Smooth muscle cell of the brain vasculature (primary cell): ENCODE data around the gene ABCB10.
"Not testable (repeated sequence)": the region's sequence is repeated elsewhere in the genome, so short reads cannot be mapped to it uniquely, and the experiment has no call there.

ENCODE experiments used
- DNase-seq: peaks from one replicate; pipeline ENCODE4 v3.0.0-alpha.2; 2012; ENCODE audit warnings: low read depth, low spot score

Gene ABCB10

GRCh38 chr1:229558460-229559335, at the start of gene ABCB10:
TSS of gene ABCB10 (minus strand) at chr1:229558707. CDS start at chr1:229558652, 55 bp downstream.
- peak; percentile 94 for DNase-seq

GRCh38 chr1:229607370-229607769, 48.9 kb upstream of the ABCB10 start:
- DNase-seq, result no peak

GRCh38 chr1:229603371-229604005, 45.0 kb upstream of the ABCB10 start:
- no peak for DNase-seq

GRCh38 chr1:229600229-229600628, 41.7 kb upstream of the ABCB10 start:
- DNase-seq, result no peak

GRCh38 chr1:229599218-229599954, 40.9 kb upstream of the ABCB10 start:
- no peak for DNase-seq

GRCh38 chr1:229597877-229598276, 39.4 kb upstream of the ABCB10 start:
- no peak for DNase-seq

- DNase-seq, result no peak
Measured at GRCh38 chr1:229596925-229597699, 38.6 kb upstream of the ABCB10 start.

- DNase-seq, result not testable (repeated sequence)
Measured at GRCh38 chr1:229595876-229596275, 37.4 kb upstream of the ABCB10 start.

GRCh38 chr1:229594227-229595008, 35.9 kb upstream of the ABCB10 start:
- no peak for DNase-seq

- DNase-seq, result no peak
Measured at GRCh38 chr1:229593800-229594199, 35.3 kb upstream of the ABCB10 start.

- no peak for DNase-seq
Measured at GRCh38 chr1:229590119-229590518, 31.6 kb upstream of the ABCB10 start.

GRCh38 chr1:229585338-229585737, 26.8 kb upstream of the ABCB10 start:
- no peak for DNase-seq

- DNase-seq, result no peak
Measured at GRCh38 chr1:229582715-229583114, 24.2 kb upstream of the ABCB10 start.

- no peak for DNase-seq
Measured at GRCh38 chr1:229582011-229582694, 23.6 kb upstream of the ABCB10 start.

- DNase-seq, result no peak
Measured at GRCh38 chr1:229581485-229581884, 23.0 kb upstream of the ABCB10 start.

- DNase-seq, result no peak
Measured at GRCh38 chr1:229579059-229579673, 20.7 kb upstream of the ABCB10 start.

- no peak for DNase-seq
Measured at GRCh38 chr1:229578168-229579058, 19.9 kb upstream of the ABCB10 start.

GRCh38 chr1:229574679-229575442, 16.4 kb upstream of the ABCB10 start:
- no peak for DNase-seq
